Measurements from ENCODE around the gene DDRGK1.

DDRGK1 gene

DNA sequence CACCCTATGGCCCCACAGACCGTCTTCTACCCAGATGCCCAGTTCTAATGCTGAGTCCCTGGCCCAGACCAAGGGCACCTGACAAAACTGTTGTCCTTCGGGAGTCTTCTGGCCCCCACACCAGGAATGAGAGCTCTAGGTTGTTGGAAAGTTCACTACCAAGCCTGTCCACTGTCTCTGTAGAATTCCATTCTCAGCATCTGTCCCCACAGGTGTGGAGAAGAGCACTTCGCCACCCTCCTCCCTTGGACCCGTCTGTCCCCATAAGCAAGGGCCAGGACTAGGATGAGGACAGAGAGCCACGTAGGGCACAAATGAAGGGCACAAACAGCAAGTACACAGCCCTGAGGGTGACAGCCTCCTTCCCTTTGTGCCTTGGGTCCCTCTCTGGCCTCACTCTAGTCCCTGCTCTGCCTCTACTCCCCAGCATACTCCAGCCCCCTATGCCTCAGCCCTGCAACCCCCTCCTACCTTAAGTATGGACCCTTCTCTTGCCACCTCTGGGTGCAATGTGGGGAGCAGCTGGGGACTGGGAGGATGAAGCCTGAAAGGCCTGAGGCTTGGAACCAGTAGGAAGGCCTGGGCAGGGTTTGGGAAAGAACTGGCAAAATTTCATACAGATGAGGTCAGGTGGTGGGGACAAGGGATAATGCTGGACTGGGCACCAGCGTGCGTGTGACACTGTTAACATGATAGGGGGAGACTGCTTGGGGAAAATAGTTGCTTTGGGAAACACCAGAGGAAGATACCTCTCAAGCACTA lies 35.5 kb downstream of the DDRGK1 start:
- no peak overlapping the region for H3K27ac ChIP-seq
- TF ChIP-seq CTCF (IDR thresholded peaks at IDR 0.05) (no peak), ZFX (IDR thresholded peaks at IDR 0.05; ENCODE audit: borderline replicate concordance) (no peak)

- H3K27ac ChIP-seq = no peak overlapping the region
- TF ChIP-seq ZFX (IDR thresholded peaks at IDR 0.05; ENCODE audit: borderline replicate concordance) = no peak
- peak; percentile 27; the same call in 1 of the 2 replicates for TF ChIP-seq CTCF (IDR thresholded peaks at IDR 0.05)
Measured at GRCh38 chr20:3168079-3168828, 36.2 kb downstream of the DDRGK1 start.

GRCh38 chr20:3167738-3168078 lies 36.8 kb downstream of the DDRGK1 start:
- H3K27ac ChIP-seq = no peak overlapping the region
- no peak for TF ChIP-seq CTCF (IDR thresholded peaks at IDR 0.05)
- TF ChIP-seq ZFX (IDR thresholded peaks at IDR 0.05; ENCODE audit: borderline replicate concordance) = no peak

DNA sequence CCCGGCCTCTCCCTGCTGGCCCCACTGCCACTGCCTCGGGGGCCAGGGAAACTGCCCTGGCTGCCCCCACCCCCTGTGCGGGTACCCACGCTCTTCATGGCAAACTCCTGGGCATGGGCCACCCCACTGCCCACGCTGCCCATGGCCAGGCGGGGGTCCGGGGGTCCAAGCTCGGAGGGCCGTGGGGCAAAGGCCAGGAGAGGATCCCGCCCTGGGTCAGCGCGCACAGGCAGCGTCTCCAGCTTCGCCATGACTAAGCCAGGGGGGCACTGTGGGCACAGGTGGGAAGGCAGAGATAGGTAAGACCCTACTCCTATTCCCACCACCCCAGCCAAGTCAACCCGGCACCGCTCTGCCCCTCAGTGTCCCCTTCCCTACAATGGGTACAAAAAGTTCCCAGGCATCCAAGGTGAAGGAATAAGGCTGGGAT lies 37.6 kb downstream of the DDRGK1 start:
- H3K27ac ChIP-seq = no peak overlapping the region
- TF ChIP-seq ZFX (IDR thresholded peaks at IDR 0.05; ENCODE audit: borderline replicate concordance) = no peak
- no peak for TF ChIP-seq CTCF (IDR thresholded peaks at IDR 0.05)

DNA sequence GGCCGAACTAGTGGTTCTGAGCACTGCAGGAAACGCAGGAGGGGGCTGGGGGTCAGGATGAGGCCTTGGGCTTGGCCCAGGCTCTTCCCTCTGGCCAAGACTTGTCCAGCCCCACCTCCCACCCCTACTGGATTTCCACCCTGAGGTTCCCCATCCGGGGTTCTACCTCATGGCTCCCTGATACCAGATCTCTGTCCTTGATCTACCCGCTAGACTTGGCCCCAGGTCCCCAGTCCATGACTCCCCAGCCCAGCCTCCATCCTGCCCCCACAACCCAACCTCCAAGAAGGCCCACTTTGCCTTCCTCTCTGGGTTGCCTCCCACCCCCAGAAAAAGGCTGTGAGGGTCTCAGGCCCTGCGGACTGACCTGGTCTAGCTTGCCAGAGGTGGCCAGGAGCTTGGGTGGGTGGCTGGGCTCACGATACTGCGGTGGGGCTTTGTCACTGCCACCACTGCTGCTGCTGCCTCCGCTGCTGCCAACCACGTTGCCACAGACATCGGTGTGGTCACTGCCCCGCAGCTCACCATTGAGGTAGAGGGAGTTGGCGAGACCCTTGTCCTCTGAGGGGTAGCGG lies 38.1 kb downstream of the DDRGK1 start:
- no peak for TF ChIP-seq ZFX (IDR thresholded peaks at IDR 0.05; ENCODE audit: borderline replicate concordance)
- no peak for TF ChIP-seq CTCF (IDR thresholded peaks at IDR 0.05)
- no peak overlapping the region for H3K27ac ChIP-seq

- H3K27ac ChIP-seq = no peak overlapping the region
- TF ChIP-seq CTCF (IDR thresholded peaks at IDR 0.05) (no peak), ZFX (IDR thresholded peaks at IDR 0.05; ENCODE audit: borderline replicate concordance) (no peak)
Measured at GRCh38 chr20:3165473-3166337, 38.8 kb downstream of the DDRGK1 start.

Measured in 22Rv1 (cell line).